Measurements from ENCODE around the gene DEDD2.

The DEDD2 gene

DNA sequence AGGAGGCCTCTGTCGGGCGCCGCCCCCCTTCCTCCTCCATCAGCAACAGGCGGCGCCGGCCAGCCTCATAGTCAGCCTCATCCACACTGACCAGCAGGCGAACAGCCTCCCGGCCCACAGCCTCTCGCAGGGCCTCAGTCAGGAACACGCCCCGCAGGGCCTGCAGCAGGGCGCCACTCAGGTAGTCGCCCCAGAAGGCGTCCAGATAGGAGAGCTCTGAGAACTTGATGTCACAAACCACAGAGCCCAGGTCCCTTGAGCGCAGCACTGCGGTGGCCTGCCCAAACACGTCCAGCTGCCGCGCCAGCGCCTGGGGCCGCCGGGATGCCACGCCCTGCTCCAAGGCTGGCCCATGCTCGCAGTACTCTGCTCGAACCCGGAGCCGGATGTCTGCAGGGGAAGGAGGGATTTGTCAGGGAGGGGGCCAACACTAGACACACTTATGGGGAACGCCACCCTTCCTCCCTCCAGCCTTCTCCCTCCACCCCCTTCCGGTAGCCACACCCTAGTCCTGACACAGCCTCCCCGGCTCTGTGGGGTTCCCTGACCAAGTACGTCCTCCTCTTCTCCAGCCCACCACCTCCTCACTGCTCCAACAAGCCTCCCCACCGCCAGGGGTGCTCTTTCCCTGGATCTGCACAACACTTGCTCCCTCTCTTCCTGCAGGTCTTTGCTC is 17.9 kb downstream of the DEDD2 start:
- DNase-seq (ENCODE audit: low read depth in 2 of 2, low spot score in 1 of 2), result no peak

DNA sequence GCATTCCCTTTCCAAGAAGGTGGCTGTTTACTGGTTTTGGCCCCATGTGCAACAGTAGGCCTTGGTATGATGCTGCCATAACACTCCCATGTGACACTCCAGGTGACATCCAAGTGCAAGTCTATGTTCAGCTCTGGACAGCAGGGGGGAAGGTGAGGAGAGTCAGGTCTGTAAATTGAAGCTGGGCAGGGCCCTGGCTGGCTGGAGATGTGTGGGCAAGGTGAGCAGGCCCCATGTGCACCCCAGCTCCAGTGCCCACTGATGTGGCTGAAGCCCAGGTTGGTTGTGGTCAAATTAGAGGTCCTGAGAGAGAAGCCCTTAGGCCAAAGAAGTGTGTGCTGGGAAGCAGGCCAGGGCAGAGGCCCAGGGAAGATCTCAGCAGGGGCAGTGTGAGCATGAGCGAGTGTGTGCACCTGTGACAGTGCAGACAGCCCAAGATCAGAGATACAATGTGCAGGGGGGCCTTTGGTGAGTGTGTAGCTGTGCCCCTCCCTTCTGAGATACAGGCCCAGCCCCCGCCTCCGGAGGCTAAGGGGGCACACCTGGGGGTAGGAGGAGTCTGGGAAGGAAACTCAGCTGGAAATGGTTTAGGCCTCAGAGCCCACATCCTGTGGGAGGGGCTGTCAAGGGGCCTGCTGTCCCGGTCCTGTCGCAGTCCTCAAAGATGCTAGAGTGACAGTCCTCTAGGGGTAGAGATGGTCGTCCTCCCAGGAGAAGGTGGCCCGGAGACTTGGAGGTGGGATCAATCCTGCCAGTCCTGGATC is 18.6 kb downstream of the DEDD2 start:
- DNase-seq (ENCODE audit: low read depth in 2 of 2, low spot score in 1 of 2), result peak in 1 of 2 donors; percentile 57

DNA sequence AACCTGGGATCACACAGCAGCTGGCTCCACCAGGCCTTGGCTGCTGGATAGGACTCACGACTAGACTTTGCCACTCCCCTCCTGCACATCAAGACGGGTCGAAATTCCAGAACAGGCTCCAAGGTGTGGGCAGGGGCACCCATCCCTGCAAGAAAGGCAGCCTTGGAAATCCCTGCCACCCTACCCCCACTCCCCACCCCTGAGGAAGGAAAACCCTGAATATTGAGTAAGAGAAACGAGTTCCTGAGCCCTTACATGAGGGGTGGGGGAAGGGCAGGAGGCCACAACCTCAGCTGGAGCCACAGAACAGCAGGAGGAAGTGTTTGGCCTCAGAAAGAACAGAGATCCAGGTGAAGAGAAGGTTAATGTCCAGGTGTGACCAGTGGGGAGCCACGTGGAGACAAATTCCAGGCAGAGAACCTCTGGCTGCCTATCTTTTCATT is 20.1 kb downstream of the DEDD2 start:
- DNase-seq (ENCODE audit: low read depth in 2 of 2, low spot score in 1 of 2), result no peak

DNA sequence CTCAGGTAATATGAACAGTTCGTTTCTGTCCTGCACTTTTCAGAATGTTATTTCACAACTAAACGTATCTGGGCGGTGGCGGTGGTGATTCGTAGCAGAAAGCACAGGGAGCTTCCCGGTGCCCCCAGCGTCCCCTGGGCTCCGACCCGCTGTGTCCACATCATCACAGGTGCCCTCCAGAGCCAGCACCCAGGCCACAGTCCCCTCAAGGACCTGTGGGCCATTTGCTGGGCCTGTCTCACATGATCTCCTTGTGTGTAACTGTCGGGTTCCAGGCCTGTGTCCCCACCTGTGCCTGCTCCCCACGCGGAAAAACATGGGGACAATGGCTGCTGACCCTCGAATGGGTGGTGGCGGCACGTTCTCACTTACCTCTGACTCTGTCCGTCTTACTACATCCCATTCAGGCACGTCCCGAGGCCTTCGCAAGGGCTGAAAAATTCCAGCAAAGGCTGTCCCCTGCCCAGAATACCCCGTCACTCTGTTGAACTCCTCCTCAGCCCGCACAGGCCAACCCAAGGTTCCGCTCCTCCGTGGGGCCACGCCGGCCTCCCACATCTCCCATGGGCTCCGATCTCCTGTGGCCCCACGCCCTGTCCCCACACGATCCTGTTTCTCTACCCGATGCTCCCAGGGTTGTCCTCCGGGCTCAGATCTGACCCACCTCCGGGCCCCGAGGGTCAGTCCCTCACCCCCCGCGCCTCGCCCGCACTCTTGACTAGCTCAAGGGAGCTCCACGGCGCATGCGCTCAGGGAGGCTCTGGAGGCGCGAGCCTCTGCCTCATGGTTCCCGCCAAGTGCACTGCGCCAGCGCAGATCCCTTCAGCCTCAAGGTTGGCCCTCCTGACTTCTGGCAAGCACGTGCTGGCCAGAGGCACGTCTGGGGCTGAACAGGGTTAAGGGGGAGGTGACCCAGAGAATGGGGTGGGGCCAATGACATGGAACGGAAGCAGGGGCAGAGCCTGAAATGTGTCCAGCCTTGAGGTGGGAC is 21.2 kb downstream of the DEDD2 start:
- no peak for DNase-seq (ENCODE audit: low read depth in 2 of 2, low spot score in 1 of 2)

DNA sequence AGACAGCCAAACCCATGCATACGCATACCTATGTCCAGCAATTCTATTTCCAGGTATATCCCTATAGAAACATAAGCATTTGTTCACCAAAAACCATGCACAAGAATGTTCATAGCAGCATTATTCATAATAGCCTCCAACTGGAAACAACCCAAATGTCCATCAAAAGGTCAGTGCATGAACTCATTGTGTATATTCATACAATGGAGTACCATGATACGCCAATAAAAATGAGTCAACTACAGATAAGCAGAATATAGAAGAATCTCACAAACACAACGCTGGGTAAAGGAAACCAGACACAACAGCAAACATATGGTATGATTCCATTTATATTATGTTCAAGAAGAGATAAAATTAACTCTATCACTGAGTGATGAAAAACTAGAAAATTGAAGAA is 23.8 kb downstream of the DEDD2 start:
- DNase-seq (ENCODE audit: low read depth in 2 of 2, low spot score in 1 of 2), result no peak

DNA sequence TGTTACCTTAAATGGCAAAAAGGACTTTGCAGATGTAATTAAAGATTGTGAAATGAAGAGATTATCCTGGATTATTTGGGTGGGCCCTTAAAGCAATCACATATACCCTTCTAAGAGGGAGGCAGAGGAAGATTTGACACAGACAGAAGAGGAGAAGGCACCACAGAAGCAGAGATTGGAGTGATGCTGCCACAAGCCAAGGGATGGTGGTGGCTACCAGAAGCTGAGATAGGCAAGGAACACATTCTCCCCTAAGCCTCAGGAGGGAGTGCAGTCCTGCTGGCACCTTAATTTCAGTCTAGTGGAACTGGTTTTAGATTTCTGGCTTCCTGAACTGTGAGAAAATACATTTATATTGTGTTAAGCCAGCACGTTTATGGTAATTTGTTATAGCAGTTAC is 24.2 kb downstream of the DEDD2 start:
- DNase-seq (ENCODE audit: low read depth in 2 of 2, low spot score in 1 of 2), result no peak

DNA sequence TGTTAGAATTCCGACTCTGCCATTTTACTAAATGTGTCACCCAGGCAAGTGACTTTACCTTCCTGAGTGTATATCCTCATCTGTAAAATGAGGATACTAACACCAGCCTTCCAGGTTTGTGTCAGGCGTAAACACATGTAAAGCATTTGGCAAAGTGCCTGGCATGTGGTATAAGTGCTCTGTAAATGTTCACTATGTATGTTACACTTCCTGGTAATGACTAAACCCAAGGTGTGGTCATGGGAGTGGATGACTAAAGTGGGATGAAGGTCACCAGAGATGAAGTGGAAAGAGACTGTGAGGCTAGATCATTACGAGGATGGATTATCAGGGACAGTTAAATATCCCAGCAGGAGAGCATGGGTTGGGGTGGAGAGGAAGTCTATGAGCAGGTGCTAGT is 25.6 kb downstream of the DEDD2 start:
- DNase-seq (ENCODE audit: low read depth in 2 of 2, low spot score in 1 of 2), result no peak

DNA sequence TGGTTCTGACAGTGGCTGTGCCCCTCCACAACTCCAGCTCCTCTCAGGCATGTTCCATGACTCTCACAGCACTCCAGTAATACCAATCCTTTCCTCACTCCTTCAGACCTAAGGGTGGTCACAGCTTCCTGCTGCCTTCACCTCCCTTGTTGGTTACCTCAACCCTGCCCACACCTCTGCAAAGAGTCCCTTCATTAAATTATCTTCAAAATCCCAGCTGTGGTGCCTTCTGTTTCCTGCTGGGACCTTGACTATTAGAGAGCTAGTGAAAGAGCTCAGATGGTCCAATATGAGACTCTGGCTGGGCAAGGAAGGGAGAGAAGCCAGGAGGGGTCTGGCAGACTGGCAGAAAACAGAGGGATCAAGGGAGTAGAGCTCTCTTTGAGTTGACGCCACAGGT is 26.1 kb downstream of the DEDD2 start:
- no peak for DNase-seq (ENCODE audit: low read depth in 2 of 2, low spot score in 1 of 2)

DNA sequence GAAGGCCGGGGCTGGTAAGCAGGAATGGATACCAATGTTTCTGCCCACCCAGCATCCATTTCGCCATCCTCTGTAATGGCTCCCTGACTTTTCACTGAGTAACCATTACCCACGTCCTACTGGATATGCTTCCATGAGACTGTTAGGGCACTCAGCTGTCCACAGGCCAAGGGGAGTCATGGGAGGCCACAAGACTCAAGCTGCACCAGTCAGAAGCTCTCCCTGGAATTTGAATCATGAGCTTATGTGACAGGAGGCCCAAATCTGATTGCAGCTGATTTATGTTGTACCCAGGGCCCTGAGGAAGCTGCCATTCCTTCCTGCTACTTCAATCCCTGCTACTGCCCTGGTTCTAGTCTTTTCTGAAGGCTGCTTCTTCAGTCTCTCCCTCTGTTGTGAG is 28.3 kb downstream of the DEDD2 start:
- DNase-seq (ENCODE audit: low read depth in 2 of 2, low spot score in 1 of 2), result no peak

DNA sequence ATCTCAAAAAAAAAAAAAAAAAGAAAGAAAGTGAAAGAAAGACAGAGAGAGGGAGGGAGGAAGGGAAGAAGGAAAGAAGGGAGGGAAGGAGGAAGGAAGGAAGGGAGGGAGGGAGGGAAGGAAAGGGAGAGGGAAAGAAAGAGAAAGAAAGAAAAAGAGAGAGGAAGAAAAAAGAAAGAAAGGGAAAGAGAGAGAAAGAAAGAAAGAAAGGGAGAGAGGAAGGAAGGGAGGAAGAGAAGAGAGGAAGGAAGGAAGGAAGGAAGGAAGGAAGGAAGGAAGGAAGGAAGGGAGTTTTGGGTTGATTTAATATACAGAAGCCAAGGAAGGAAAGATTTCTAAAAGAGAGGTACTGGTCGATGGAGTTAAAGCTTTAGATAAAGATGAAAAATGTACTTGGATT is 28.8 kb downstream of the DEDD2 start:
- no peak for DNase-seq (ENCODE audit: low read depth in 2 of 2, low spot score in 1 of 2)

DNA sequence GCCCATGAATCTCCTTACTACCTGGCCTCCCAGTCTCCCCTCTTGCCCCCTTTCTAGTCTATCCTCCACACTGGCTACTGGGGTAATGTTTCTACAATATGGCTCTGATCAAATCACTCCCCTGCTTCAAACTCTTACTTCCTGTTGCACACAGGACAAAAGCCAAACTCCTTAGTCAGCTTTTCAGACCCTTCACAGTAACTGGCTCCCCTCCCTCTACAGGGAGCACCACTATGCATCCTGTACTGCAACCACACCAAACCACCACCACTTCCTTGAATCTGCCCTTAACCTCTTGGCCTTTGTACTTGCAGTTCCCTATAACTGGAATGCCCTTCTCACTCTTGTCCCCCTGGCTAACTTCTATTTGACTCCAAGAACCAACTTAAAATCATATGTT is 32.2 kb downstream of the DEDD2 start:
- no peak for DNase-seq (ENCODE audit: low read depth in 2 of 2, low spot score in 1 of 2)

DNA sequence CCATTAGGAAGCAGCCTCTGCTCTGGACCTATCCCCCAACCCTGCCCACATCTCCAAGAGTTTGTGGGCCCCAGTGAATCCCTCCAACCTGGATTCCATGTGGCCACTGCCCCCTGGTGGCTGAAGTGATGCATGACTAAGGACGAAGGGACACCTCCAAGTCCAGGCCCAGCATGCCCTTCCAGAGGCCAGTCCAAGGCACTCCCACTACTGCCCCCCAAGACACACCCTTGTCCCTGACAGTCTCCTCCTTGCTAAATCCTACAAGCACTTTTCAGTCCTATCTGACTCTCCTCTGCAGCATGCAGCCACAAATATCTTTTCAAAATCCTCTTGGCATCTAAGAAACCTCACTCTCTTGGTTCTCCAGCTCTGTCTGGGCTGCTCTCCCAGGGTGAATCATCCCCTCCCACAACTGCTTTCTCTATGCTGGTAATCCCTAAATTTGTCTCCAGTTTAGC is 33.0 kb downstream of the DEDD2 start:
- peak in 1 of 2 donors; percentile 52 for DNase-seq (ENCODE audit: low read depth in 2 of 2, low spot score in 1 of 2)

DNA sequence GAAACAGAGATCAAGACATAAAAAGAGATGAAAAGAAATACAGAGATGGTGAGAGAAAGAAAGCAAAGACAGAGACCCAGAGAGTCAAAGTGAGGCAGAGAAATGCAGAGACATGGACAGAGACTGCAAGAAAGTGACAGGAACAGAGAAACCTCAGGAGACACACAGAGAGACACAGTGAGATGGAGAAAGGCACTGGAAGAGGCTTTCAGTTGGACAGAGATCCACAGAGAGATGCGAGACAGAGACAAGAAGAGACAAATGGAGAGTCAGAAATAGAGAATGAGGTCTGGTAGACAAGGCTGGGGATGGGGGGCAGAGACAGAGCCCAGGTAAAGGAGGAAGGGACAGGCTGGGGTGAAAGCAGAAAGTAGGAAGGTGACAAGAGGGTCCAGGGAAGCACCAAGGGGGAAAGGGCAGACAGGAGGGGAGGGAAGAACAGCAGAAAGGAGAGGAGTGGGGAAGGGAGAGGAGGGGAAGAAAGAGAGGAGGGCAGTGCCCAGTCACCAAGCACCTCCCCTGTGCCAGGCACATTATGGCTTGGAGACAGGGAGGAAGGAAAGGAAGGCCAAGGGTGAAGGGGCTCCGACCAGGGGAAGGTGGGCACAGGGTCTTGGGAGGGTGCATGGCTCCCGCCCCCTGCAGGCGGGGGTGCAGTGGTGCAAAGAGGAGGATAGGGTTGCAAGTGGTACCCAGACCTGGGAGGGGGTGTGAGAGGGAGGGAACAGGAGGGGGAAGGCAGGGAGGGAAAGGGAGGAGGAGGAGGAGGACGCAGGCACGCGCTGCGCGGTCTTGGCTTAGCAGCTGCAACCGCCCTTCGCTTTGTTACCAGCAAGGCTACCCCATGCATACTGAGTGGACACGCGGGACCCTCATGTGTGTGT is 38.4 kb downstream of the DEDD2 start:
- DNase-seq (ENCODE audit: low read depth in 2 of 2, low spot score in 1 of 2), result no peak

DNA sequence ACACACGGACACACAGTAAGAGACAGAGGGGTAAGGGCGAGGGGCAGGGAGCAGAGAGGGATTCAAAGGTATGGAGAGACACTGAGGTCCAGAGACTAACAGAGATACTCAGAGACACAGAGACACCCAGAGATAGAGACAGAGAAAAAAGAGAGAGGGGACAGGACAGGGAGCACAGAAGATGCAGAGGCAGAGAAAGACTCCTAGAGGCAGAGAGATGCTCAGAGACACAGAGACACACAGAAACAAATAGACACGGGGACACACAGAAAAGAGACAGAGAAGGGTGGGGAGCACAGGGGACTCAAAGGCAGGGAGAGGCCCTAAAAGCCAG is 39.8 kb downstream of the DEDD2 start:
- DNase-seq (ENCODE audit: low read depth in 2 of 2, low spot score in 1 of 2), result no peak

DNA sequence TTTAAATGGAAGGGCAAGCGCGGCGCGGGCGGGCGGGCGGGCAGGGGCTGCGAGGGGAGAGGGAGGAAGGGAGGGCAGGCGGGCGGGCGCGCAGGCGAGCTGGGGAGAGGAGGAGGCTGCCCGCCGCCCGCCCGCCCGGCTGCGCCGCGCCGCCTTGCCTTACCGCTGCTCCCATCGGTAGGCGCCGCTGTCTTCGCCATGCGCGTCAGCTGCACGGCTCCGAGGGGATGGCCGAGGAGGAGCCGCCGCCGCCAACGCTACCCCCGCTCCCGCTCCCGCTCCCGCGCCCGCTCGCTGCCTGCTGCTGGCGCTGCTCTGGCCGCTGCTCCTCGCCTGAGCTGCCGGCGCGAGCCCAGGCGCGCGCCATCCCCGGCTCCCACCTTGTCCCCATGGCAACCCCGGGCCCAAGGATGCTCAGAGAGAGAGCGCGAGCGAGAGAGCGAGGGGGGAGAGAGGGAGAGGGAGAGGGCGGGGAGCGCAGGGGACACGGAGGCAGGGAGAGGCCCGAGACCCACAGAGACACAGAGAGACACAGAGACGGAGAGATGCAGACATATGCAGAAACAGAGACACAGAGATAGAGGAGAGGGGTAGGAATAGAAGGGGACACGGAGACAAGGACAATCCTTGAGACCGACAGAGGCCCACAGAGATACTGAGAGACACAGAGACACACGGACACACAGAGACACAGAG is 40.3 kb downstream of the DEDD2 start:
- DNase-seq (ENCODE audit: low read depth in 2 of 2, low spot score in 1 of 2), result peak in 1 of 2 donors; percentile 47

DNA sequence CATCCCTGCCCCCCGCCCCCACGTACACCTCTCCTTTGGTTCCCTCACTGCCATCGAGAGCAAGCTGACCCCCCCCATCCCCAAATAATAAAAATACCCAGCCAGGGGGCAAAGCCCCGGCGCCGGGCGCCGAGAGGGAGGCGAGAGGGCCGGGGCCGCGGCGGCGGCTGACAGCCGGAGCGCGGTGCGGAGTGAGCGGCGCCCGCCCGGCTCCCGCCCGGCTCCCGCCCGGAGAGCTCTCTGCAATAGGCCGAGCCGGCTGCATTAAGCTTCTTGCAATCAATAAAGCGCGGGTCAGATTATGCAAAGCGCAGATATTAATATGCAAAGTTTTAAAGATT is 40.9 kb downstream of the DEDD2 start:
- no peak for DNase-seq (ENCODE audit: low read depth in 2 of 2, low spot score in 1 of 2)

DNA sequence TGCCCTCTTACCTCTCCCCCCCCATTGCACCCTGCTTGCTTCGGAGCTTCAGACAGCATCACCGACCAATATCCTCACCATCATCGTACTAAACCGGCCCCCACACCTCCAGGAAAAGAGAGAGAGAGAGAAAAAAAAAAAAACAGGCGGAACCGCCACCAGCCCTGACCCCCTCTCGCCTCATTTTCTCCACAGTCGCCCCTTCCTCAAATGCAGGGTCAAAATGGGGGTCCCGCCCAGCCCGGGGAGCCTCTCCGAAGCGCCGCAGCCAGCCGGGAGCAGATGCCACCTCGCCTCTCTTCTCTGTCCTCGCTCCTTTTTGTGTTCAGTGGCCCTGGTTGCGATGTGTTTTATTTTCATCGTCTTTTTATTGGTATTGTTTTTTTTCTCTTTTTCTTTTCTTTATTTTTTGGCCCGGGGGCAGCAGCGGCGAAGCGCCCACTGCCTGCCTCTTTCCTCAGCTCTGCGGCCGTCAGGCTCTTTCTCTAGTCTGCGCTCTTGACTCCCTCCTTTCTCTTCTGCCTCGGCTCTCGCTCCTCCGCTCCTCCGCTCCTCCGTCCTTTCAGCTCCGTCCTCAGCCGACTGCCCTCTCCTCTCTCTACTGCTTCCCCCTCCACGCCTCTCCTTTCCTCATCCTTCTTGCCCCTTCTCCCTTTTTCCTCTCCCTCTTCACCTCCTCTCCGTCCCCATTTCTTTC is 41.4 kb downstream of the DEDD2 start:
- DNase-seq (ENCODE audit: low read depth in 2 of 2, low spot score in 1 of 2), result no peak

DNA sequence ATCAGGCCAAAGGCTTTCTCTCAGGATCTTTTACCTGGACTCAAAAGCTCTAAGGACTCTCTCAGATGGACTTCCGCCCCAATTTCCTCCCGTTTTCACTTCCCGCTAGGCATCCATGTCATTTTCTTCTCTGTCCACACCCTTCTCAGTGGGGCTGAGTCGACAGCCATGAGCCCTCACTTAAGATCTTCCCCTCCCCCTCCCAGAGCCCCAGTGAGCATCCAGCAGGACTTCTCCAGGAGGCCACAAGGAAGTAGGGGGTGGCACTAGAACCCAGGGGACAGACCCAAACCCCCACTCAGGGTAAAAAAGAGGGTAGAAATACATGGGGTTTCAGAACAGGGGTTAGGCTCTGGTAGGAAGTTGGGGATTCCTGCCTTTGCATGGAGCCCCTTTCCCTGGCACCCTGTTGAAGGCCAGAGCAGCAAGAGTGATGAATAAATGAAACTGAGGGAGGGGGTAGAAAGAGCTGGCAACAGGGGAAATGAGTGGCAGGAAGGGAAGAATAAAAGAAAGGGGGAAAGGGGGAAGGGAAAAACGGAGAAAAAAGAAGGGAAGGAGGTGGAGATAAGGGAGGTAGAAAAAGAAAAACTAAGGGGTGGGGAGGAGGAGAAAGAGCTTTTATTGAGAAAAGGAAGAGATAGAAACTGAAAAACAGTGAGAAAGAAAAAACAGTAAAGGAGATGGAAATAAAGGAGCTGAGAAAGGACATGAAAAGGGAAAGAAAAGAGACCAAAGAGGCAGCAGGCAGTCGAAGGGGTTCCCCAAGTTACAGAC is 42.3 kb downstream of the DEDD2 start:
- DNase-seq (ENCODE audit: low read depth in 2 of 2, low spot score in 1 of 2), result no peak

DNA sequence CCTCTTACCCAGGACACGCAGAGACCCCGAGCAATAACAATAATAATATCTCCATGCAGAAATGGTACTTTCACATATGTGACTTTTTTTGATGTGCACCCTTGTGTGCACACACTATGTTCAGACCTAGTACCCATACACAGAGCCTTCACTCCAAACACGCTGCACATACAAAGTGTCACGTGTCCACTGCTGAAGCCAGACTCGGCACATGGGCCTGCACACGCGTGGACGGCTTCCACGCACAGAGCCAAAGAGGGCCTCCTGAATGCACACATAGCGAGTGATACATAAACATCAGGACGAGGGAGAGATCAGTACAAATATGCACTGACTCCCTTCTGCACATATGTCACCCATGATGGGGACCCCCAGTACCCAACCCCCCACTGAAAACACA is 43.3 kb downstream of the DEDD2 start:
- DNase-seq (ENCODE audit: low read depth in 2 of 2, low spot score in 1 of 2), result no peak
